NCI-H2107 (cell line): ENCODE measurements around the gene FGD6.
"Not testable (repeated sequence)": the region's sequence is repeated elsewhere in the genome, so short reads cannot be mapped to it uniquely, and the experiment has no call there.

Experiments
- DNase-seq: peaks from one replicate; lab custom pipeline; 2025; lab: John Stamatoyannopoulos, UW

FGD6 gene

DNA sequence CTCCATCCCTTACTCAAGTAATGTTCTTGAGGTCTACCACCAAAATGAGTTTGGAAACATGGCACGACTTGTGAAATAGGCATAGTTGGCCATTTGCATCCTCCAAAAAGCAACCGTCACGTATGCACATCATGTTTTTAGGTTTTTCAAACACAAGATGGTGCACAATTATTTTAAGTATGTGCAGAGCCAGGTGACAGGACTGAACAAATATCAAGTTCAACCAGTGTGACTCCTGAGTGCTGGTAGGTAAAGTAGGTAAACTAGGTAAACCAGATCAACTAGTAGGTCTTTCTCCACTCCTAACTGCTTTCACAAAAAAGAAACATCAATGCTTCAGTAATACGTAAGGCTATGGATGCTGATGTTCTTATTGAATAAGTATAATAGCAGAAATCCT lies 39.1 kb downstream of the FGD6 start:
- DNase-seq, result no peak

DNA sequence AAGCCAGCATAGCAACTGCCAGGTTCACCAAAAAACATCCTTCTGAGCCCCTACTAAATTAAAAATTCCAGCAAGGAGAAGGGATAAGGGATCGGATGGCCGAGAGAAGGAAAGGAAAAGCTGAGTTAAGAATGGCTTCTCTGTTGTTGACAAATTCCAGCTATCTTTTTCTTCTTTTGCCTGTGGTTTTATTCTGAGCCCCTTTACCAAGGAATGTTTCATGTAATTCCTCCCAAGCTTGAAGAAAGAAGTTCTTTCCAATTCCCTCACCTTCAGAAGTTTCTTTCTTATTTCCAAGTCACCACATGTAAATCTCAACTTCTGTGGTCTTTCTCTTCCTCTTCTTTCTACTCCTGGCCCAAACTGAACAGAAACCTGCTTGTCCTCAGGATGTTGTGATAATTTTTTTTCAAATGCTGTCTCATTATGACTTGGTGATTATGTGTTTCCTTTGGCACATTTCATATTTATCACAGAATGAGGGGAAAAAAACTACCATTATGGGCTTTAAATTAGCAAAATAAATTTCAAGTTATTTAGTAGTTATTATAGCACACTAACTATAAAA lies 40.0 kb downstream of the FGD6 start:
- no peak for DNase-seq

DNA sequence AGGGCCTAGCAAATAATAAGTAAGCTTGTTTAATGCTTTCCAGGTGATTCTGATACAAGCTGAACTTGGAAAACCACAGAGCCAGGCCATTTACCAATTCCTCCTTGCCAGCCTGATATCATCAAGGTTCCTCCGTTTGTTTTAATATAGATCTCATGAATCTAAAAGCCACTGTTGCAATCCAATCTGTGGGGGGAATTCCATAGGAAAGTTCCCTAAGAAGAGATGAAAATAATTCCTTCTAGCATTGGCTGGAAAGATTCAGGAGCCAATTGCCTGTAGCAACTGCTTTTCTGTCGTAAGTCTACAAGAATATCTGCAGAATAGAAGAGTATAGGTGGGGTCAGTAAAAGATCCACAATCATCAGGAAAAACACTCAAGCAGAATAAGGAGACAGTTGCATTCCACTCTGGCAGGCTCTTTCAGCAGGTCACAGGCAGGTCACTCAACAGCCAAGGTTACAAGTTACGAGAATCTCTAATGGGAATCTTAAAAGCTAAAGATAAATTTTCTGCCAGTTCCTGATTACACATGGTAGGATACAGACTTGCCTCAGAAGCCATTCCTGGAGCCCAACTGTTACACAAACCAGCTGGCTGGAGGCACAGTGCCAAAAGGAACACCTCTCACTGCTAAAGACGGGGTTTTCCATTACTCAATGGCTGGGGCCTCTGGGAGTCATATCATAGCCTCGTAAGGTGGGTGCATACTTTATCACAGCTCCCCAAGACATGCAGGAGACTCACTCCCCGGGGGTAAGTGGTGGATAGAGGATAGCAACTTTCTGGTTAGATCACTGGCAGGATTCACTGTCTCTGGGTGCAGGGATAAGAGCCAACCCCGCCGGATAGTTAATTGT lies 43.6 kb downstream of the FGD6 start:
- no peak for DNase-seq

DNA sequence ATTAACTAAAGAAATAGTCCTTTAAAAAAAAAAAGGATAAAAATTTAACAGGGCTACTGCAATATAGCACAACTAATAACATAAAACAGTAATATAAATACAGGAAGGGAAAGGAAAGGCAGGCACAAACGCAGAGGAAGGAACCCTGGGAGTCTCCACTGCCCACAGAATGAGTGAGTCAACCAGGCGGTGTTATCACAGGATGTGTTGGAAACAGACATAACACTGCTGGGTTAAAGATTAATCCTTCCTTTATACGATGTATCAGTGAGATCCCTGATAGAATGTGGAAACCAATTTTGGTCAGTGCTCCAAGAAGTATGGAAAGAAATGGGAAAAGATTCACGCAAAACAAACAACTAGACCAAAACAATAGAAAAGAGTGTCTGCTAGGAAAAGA lies 47.9 kb downstream of the FGD6 start:
- DNase-seq, result no peak

DNA sequence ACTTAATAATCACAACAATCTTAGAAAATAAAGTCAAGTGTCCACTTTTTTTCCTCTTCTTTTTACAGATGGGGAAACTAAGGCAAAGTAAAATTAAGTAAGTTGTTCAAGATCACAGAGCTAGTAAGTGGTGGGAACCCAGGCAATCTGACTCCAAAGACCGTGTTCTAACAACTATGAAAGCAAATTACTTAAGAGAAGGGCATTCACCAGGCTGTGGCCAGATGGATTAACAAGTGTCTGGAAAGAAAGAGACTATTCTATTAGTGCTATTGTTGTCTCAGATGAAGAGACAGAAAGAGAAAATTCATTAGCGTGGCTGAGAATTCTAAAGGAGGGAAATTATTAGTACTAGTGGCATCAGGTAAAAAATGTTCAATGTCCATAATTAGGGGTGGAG lies 48.5 kb downstream of the FGD6 start:
- no peak for DNase-seq

DNA sequence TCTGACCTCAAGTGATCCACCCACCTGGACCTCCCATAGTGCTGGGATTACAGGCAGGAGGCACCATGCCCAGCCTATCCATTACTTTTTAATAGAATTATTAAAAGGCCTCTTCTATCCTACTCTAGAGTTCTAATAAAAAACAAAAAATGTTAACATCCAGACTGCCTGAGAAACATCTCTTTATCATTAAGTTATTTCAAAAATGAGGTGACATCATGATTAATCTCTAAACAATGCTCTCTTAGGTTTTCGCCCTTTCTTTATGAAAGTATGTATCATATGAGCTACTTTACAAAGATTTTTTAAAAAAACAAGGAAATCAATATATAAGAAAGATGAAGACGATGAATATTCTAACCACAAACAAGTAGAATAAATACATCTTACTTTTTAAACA lies 52.6 kb downstream of the FGD6 start:
- no peak for DNase-seq

DNA sequence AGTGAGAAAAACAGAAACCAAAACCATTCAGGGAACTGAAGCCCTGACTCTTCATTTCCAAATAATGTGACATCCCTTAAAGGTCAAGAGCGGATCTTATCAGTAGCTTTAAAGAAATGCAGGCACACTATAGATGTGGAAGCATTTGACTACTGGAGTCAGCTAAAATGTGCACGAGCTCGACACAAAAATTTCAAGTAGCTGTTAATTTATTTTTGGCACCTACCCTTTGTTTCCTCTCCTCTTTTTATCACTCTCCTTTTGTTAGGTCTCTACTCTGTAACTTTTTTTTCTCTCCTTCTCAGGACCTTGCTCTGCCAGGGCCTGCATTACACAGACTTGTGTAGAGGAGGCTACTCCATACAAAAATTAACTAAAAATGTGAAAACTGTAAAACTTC lies 58.3 kb downstream of the FGD6 start:
- DNase-seq, result no peak

DNA sequence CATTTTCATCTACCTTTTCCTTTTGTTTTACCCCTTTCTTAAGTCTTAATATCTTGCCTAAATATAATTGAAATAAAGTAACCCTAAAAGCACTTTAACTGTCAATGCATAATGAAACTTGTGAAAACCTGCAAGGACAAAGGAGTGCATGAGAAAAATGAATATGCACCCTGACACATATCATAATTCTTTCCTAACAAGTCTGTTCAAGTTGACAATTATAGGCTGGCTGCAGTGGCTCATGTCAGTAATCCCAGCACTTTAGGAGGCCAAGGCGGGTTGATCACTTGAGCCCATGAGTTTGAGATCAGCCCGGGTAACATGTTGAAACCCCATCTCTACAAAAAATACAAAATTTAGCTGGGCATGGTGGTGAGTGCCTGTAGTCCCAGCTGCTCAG lies 65.4 kb downstream of the FGD6 start:
- DNase-seq, result no peak

DNA sequence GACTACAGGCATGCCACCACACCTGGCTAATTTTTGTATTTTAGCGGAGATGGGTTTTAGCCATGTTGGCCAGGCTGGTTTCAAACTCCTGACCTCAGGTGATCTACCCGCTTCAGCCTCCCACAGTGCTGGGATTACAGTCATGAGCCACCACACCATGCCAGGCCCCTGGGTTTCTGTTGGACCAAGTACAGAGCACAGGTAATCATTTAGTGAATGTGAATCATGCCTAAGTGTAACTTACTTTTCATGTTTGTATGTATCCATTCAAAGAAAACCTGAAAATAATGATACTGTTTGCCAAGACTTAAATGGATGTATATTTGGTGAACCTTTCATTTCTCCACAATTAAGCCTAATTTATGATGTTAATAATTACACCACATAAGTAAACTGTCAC lies 65.9 kb downstream of the FGD6 start:
- DNase-seq, result no peak

DNA sequence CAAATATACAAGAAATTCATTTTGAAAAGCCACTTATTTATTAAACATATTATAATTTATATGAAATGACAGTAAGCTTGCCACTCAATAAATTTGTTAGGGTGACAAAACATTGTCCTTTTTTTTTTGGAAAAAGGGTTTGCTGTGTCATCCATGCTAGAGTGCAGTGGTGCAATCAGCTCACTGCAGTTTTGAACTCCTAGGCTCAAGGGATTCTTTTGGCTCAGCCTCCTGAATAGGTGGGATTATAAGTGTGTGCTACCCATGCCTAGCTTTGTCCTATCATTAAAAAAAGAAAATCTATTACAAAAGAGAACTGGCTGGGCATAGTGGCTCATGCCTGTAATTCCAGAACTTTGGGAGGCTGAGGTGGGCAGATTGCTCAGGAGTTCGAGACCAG lies 66.8 kb downstream of the FGD6 start:
- no peak for DNase-seq

DNA sequence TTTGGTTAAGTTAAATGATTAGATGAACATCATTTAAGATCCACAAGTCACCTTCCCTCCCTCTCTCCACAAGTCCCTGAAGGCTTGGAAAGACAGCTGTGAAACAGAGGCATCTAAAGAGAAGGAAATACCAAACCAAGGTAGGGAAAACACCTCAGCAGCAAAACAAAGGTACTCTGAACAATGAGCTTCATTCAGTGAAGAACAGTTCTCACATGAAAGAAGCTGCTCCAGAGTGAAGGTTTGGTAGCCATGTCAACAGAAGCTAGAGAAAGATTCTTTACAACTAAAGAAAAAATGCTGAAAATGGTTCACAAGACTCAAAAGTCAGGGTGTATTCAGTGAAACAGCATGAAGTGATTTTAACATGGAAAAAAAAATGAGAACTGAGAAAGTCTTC lies 69.4 kb downstream of the FGD6 start:
- no peak for DNase-seq

DNA sequence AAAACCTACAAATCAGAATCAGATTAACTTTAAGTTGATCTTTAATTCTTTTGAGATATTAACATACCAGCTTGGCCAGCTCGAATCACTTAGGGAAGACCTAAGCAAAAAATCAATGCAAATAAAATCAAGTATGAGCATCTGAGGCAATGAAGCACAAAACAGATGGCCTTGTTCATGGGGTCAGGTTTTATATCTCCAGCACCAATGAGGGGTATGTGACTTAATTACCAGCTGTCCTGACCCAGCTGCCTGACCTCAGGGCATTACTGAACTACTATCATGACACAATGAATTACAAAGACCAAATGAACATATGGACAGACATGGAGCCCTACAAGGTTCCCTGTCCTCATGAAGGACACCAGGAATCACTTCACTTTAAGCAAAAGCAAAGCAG lies 70.5 kb downstream of the FGD6 start:
- DNase-seq, result no peak

DNA sequence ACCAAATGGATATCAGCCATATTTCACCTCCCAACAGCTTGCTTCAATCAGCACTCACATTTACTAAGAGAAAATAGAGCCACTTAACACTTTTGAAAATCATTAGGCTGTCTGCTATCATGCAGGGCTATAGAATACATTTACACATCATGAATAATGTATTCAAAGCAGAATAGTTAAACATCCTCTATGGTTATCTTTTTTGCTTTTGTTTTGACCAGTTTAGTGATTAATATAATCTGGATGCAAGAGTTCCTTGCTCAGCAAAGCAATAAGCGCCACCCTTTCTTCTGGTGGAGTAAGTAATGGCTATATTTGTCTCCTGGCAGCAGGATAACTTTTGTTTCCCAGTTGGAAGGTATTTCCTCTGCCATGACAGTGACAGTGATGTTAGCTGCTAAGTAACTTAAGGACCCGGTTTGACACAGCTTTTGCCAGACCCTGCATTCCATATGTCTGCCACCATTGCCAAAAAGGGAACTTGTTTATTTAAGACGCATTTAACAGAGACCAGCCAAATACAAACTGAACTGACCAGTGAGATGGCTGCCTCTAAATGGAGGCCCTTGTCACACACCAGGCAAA lies 73.6 kb downstream of the FGD6 start:
- no peak for DNase-seq

DNA sequence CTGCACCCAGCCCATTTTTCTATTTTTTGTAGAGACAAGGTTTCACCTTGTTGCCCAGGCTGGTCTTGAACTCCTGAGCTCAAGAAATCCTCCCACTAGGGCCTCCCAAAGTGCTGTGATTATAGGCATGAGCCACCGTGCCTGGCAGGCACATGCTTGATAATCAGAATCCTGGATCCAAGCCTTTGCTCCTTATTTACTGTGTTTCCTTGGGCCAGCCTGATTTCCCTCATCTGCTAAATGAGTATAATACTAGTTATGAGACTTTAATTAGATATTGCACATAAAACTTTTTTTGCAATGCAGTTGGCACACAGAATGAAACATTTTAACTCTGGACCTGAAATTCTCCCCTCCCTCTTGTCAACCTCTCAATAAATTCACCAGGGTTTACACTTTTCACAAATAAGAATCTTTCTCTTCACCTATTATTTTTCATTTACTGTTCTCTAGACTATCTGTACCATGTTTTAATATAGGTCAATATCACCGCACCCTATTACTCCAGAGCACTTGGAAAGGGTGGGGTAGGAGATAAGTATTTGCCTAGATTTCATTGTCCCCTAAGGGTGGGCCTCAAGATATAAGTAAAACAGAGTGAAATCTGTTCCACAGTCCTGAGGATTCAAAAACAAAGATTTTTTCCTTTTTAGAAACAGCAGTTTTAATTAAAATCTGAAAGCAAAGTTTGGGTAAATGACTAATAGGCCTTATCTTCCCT lies 74.7 kb downstream of the FGD6 start:
- no peak for DNase-seq

DNA sequence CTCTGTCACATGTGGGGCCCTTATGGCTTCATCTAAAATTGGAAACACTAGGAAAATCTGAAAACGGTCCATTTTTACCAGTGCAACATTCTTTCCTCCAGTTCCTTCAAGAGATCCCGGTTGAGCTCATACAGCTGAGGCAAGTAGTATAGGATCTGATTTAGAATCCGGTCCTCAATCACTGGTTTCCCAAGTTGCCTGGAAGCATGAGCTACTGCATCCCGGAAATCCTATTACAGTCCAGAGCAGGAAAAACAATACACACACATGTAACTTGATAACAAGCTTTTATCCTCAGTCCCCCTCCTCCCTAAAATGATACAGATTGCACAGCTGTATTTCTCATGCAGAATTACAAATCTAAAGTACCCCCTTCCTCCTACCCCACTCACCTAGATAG lies 76.0 kb downstream of the FGD6 start:
- DNase-seq, result no peak

DNA sequence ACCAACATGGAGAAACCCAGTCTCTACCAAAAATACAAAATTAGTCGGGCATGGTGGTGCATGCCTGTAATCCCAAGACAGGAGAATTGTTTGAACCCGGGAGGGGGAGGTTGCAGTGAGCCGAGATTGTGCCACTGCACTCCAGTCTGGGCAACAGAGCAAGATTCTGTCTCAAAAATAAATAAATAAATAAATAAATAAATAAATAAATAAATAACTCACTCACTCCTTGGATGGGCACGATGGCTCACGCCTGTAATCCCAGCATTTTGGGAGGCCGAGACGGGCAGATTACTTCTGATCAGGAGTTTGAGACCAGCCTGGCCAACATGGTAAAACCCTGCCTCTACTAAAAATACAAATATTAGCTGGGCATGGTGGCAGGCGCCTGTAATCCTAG lies 79.2 kb downstream of the FGD6 start:
- not testable (repeated sequence) for DNase-seq

DNA sequence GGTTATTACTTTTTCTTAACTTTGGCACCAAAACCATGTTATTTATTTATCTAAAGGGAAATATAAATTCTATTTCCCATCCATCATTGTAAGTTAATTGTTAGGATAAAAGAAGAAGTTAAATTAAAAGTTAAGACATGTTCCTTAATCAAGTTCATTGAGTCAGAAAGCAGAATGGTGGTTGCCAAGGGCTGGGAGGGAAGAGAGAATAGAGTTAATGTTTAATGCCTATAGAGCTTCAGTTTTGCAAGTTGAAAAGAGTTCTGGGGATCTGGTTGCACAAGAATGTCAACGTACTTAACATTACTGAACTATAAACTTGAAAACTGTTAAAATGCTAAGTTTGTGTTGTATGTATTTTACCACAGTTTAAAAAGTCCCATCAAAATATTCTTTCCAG lies 80.7 kb downstream of the FGD6 start:
- DNase-seq, result no peak

DNA sequence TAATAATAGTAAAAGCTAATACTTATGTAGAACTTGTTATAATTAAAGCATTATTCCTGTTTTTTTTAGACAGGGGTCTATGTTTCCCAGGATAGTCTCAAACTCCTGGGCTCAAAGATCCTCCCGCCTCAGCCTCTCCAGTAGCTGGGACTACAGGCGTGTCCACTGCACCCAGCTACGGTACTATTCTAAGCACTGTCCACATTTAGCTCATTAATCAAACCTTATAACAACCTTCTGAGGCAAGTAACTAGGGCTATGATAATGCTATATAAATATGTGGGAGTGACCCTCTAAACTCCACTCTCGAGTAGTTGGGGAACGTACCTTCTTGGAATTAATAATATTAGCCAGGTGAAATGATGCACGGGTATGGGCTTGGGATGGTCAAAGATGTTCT lies 83.2 kb downstream of the FGD6 start:
- no peak for DNase-seq

DNA sequence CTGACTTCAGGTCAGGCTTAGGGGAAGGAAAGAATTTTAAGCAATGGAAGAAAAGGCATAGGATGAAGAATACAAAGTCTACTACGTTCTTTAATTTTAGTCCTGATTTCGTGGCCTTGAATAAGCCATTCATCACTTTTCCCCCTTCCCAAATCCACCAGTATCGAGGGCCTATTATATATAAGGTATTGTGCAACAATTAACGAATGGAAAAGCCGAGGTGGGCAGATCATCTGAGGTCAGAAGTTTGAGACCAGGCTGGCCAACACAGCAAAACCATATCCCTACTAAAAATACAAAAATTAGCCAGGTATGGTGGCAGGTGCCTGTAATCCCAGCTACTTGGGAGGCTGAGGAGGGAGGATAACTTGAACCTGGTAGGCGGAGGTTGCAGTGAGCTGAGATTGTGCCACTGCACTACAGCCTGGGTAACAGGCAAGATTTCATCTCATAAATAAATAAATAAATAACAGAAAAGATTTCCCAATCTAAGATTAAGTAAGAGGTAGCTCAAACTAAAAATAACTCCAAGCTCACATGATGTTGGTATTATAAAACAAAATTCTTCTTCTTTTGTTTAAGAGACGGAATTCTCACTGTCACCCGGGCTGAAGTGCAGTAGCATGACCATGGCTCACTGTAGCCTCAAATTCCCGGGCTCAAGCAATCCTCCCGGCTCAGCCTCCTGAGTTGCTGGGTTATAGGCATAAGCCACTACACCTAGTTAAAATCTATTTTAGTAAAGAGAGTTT lies 85.5 kb downstream of the FGD6 start:
- no peak for DNase-seq

DNA sequence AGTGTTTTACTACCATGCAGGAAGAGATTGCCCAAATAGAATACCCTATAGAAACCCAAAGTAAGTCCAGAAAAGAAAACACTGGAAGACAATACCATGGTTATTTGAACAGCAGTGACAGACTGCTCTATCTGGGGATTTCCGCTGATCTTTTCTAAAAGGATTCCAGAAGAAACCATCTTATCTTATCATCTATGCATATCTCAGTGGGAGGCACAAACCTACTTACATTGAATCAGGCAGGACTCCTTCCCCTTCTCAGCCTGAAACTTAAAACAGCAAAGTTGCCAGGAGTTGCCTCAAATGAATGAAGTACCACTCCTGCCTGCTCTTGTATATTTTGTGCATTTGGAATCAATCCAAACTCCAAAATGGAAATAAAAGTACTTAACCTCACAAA lies 87.2 kb downstream of the FGD6 start:
- DNase-seq, result no peak

DNA sequence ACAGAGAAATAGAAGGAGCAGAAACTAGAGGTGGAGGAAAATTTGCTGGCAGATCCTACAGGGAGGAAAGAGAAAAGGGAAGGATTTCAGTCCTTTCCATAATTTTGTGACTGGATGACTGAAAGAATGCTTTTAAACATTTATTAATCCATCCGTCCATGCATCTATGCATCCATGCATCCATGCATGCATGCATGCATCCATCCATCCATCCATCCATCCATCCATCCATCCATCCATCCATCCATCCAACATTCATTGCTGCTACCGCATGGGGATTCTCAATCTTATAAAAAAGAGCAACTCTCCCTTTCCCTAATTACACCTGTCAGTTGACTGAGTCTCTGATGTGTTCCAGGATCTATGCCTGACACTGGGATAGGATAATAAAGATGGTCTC lies 88.2 kb downstream of the FGD6 start:
- DNase-seq, result no peak

DNA sequence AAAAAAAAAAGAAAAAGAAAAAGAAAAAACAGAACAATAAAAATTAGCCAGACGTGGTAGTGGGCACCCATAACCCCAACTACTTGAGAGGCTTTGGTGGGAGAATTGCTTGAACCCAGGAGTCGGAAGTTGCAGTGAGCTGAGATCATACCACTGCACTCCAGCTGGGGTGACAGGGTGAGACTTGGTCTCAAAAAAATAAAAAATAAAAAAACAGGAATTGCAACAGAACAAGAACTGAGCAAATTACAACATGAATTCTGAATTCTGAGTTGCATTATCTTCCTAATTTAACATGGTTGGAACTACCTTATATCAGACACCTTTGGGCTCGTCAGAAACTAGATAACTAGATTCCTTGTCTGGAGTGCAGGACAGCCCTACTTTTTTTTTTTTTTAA lies 90.5 kb downstream of the FGD6 start:
- no peak for DNase-seq
